DMS53 treated with DMSO at 0.1 percent for 48 hours (cell line): Measurements from ENCODE around the gene DPH6.
A peak's percentile ranks its signal among the peaks of the same experiment; 100 is the strongest.
"Not testable (repeated sequence)": the region's sequence is repeated elsewhere in the genome, so short reads cannot be mapped to it uniquely, and the experiment has no call there.

ENCODE experiments used
- DNase-seq: peaks from one replicate; lab custom pipeline; 2025; ENCODE audit not compliant: unreplicated experiment; lab: John Stamatoyannopoulos, UW

DPH6 gene

DNA sequence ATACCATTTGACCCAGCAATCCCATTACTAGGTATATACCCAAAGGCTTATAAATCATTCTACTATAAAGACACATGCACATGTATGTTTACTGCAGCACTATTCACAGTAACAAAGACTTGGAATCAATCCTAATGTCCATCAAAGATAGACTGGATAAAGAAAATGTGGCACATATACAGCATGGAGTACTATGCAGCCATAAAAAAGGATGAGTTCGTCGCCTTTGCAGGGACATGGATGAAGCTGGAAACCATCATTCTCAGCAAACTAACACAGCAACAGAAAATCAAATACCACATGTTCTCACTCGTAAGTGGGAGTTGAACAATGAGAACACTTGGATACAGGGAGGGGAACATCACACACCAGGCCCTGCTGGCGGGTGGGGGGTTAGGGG, 104.7 kb downstream of the DPH6 start:
- not testable (repeated sequence) for DNase-seq

GRCh38 chr15:35440265-35440664, 105.7 kb downstream of the DPH6 start:
- no peak for DNase-seq

- no peak for DNase-seq
Measured at GRCh38 chr15:35439291-35439690, 106.7 kb downstream of the DPH6 start.

DNA sequence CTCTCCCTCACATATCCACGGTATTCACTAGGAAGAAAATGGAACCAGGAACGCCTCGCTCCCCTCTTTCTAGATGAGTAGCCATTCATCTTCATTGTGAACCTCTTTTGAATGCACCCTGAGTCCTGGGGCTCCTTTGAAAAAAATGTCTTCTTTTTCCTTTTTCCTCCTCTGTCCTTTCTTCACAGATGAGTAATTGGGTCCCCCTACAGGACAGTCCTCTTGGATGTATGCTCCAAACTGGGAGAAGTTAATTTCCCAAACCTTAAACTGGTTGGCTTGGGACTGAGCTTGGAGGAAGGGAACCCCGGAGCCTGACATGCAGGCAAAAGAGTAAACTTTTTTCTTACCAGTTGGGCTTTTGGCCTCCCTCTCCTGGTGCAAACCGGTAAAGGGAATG, 108.8 kb downstream of the DPH6 start:
- DNase-seq: no peak

DNA sequence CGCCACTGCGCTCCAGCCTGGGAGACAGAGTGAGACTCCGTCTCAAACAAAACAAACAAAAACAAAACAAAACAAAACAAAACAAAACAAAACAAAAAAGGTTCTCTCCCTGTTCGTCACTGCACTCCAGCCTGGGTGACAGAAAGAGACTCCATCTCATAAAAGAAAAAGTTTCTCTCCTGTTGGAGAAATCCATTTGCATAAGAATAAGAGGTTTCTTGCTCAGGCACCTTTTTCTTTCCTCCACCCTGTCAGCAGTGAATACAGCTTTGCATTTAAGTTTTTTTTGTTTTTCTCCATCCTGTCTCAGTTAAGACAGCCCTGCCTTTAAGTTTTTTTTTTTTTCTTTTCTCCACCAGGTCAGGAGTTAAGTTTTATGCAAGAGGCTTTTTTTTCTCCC, 109.5 kb downstream of the DPH6 start:
- DNase-seq: no peak

DNA sequence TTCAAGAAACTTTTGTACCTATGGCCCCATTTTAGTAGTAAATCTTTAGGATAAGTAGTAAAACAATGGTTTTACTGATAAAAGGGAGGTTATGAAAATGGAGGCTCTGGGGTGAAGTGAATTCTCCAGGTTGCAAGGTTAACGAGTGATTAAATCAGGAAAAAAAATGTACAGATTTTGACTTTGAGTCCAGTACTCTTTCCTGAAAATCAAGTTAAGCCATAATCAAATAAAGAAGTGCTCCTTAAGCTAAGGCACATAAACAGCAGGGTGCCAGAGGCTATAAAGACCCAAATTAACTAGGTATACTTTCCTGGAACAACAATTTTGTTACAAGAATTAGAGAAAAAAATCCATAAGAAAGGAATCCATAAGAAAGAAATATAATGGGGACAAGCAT, 114.7 kb downstream of the DPH6 start:
- DNase-seq: no peak

GRCh38 chr15:35430301-35430700, 115.7 kb downstream of the DPH6 start:
- no peak for DNase-seq

DNA sequence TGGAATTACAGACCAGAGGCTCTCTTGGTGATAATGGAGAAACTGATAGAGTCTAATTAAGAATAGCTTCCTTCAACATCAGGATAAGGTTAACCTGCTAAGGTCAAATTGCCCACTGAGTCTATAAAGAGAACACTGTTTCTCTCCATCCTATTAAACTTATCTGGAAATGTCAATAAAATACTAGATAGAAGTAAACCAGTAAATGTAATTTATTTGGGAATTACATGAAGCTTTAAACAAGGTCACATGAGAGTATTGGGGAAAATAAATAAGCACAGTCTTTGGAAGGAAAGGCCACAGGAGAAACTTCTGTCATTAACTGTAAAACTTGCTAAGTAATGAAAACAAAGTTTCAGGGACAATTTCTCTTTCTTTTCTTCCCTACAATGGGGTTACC, 118.5 kb downstream of the DPH6 start:
- DNase-seq: no peak

DNA sequence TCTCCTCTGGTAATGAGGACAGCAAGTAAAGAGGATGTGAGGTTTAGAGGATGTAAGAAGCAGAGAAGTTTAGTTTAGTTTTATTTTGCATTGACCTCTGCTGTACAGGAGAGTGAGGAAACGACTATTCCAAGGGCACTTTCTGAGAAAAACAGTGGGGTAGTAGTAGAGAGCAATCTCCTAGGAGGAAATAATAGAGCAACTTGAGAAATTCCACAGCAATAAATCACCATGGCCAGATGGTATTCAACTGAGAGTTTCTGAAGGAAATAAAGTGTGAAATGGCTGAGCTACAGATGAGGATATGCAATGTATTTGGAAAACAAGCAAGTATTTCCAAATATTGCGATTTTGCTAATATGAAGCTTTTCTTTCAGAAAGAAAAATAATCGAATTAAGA, 118.9 kb downstream of the DPH6 start:
- no peak for DNase-seq

DNA sequence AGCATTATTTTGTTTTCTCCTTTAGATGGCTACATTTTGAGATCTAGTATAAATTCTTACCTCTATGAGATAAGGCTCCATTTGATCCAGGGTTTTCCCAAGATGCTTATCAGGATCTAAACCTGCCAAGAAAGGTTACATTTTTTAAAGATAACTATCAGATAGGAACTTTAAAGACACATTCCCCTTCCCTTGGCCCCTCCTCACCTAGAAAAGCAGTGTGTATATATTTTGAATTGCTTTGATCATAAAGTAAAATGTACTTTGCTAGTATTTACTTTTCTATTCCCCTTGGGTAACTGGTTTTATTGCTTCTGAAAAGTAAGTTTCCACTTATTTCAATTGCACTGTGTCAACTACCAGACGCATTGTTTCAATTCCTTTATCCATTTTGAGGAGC, 135.2 kb downstream of the DPH6 start:
- no peak for DNase-seq

DNA sequence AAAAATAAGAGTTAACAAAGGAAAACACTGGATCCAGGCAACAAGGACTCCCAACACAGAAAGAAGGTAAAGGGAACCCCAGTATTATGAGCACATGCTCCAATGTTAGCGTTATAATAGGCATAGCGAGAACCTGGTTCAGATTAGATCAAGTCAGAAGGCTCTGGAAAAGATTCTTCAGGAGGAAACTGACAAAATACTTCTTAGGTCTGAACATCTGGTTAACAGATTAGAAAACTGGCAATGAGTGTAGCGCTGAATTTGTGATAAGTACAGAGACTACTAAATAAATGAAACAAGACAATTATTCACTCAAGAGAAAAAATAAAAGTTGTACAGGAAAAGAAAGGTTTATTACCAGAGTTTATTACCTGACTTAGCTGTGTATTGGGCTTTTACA, 146.1 kb downstream of the DPH6 start:
- DNase-seq: no peak

- DNase-seq: no peak
Measured at GRCh38 chr15:35397027-35397426, 148.9 kb downstream of the DPH6 start.

GRCh38 chr15:35394416-35394815, 151.5 kb downstream of the DPH6 start:
- no peak for DNase-seq

DNA sequence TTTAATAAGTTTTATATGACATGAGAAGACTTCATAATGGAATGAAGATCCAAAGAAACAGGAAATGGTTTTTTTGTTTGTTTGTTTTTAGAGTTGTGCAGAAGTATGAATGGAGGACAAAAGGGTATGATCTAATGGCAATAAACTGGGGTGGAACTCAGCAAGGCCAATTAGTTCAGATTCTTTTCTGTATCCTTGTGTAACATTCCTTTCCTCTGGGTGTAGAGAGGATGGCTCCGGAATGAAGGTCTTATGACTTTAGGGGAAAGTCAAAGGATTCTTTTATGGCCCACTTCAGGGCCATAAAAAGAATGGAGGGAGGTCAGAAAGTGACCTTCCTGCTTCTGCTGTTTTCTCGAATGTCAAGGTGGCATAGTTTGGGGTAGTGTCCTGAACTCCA, 152.6 kb downstream of the DPH6 start:
- DNase-seq: no peak

- not testable (repeated sequence) for DNase-seq
Measured at GRCh38 chr15:35391408-35391984, 154.5 kb downstream of the DPH6 start.

GRCh38 chr15:35383506-35383905, 162.5 kb downstream of the DPH6 start:
- DNase-seq: no peak

DNA sequence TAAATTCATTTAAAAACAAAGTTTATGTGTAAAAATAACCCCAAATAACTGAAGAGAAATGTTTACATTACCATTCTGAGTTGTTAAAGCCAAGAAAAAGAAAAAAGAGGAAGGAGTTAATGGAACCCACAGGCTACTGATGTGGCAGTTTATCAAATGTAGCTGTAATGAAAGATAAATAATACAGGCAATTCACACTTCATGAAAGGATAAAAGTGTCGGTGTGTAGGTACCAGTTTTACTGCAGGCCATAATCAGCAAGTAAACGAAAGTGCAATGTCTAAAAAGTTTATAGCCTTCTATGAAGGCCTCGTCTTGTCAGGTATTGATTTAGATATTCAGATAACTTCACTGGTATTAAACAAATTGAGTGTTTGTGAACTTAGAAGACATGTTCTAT, 164.6 kb downstream of the DPH6 start:
- no peak for DNase-seq

- no peak for DNase-seq
Measured at GRCh38 chr15:35379972-35380371, 166.0 kb downstream of the DPH6 start.

- not testable (repeated sequence) for DNase-seq
Measured at GRCh38 chr15:35378454-35378853, 167.5 kb downstream of the DPH6 start.

DNA sequence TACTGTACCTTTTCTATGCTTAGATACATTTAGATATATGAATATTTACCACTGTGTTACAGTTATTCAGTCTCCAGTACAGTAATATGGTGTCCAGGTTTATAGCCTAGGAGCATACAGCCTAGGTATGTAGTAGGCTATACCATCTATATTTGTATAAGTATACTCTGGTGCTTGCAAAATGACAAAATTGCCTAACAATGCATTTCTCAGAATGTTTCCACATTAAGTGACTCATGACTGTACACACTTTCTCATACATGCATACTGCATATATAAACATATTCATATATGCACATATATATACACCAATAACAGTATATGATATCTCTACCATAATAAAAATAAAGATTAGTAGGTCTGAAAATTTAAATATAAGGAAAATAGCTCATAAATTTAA, 169.3 kb downstream of the DPH6 start:
- no peak for DNase-seq

DNA sequence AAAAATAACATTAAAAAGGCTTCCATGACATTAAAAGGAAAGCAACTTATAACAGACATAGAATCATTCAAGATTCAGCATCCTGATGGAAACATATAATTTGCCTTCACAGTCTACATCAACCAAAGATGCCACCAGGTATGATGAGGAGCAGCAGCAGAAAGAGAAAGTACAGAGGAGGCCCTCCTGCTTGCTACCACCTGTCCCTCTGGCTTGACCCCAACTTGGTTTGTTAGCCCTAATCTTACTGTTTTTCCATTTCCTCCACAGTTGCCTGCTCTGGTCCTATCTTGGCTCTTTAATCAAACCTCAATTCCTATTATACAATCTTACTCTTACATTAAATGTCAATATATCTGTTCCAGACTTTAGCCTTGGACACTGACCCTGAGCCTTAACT, 171.3 kb downstream of the DPH6 start:
- DNase-seq: no peak

GRCh38 chr15:35362195-35362829, 183.7 kb downstream of the DPH6 start:
- no peak for DNase-seq

DNA sequence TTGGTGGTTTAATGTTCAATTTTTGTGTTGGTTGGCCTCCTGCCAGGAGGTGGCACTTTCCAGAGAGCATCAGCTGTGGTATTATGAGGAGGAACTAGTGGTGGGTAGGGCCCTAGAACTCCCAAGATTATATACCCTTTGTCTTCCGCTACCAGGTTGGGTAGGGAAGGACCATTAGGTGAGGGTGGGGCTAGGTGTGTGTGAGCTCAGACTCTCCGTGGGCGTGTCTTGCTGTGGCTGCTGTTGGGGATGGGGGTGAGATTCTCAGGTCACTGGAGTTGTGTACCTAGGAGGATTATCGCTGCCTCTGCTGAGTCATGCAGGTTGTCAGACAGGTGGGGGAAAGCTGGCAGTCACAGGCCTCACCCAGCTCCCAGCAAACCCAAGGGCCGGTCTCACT, 187.1 kb downstream of the DPH6 start:
- DNase-seq: peak; percentile 16
